DLD1 (cell line): Measurements from ENCODE around the gene PCMTD2.
"Not testable (repeated sequence)": the region's sequence is repeated elsewhere in the genome, so short reads cannot be mapped to it uniquely, and the experiment has no call there.

ENCODE experiments used
- in situ Hi-C: cut with HindIII; loops from 2 replicates; pipeline ENCODE4 v1.10.0; 2017; ENCODE audit warnings: low sequenced_read_pairs

The PCMTD2 gene

DNA sequence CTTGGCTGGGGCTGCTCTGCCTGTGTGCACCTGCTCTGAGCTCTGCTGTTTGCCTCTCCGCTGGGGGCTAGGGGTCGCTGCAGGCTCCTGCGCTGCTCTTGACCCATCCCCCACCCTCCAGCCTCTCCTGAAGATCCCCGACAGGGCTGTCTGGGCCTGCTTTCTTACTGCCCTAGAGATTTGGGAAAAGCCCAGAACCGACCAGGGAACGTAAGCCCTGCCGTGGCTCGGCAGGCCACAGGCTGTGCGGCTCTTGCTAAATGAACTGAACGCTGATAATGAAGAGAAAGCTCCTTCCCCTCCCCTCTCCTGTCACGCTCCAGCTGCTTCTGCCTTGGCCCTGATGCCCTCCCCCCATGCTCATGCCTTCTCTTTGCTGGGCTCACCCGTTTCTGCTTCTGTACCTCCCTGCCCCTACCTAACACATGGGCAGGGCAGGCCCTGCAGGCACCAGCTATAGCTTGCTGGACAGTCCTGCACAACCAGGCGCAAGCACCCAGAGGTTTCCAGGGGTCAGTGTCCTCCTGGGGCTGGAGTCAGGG lies 32.0 kb upstream of the PCMTD2 start:
- in situ Hi-C loops, result no loop called here

- in situ Hi-C loops, result no loop called here
Observed at GRCh38 chr20:64224351-64225170, 31.0 kb upstream of the PCMTD2 start.

- in situ Hi-C loops, result no loop called here
Observed at GRCh38 chr20:64225171-64225595, 30.4 kb upstream of the PCMTD2 start.

DNA sequence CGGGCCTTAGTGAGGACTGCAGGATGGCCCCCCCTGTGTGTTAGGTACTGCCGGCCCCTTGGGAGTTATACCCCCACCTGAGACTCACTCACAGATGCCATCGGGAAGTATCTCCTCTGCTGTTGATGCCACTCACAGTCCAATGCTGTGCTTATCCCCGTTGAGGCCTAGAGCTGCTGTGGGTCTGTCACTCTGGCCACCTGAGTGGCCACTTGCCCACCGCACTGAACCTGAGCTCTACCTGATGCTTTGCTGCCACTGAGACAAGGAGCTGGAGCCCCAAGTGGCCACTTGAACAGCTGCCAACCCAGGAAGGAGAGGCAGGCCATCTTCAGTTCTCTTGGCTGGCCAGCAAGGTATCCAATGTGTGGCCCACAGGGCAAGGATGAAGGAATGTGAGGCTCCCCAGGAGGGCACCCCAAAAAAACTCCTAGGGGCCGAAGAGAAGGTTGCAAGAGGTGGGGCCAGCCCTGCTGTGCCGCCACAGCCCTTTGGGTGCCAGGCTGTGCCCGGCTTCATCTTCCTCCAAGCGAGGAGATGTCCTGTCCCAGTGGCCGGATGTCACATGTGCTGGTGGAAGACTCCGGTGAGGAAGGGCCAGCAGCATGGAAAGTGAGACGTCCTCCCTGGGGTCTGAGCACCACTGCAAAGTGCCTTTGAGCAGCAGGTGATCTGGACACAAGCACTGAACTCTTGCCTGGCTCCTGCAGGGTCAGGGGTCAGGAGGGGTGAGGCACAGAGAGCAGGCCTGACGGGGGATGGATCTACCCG lies 29.5 kb upstream of the PCMTD2 start:
- in situ Hi-C loops, result no loop called here

DNA sequence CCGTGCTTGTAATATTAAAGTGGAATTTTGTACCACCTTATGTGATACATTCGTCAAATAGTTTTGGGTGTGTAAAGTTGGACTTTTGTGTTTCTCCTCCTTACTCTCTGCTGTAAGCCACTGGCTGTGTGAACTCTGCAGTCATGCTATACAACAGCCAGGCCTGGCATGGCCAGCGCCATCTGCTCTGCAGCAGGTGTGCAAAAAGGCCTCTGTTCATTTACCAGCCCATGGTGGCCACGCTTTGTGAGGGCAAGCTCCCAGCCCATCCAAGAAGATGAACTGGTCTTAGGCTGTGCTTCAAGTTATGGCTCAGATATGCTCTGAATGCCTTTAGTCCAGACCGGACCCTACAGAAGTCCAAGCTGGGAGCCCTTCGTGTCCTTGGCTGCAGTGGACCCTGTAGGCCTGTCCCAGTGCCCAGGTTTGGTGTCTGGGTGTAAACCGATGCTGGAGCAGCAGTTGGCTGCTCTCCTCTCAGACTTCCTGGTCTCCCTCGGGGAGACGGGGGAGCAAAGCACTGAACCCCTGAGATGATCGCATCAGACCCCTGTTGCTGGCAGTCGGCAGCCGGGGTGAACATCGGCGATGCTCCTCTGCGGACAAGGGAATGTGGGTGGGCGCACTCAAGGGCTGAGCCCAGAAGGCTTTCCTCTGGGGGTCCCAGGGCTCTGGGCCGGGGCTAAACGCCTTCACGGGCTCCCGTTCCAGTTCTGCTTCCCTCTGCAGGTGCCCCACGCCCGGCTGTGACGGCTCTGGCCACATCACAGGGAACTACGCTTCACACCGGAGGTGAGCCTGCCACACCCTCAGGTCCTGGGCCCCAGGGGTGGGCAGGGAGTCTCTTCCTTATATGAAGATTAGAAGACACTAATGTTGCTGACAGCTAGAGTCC lies 28.6 kb upstream of the PCMTD2 start:
- in situ Hi-C loops, result no loop called here

DNA sequence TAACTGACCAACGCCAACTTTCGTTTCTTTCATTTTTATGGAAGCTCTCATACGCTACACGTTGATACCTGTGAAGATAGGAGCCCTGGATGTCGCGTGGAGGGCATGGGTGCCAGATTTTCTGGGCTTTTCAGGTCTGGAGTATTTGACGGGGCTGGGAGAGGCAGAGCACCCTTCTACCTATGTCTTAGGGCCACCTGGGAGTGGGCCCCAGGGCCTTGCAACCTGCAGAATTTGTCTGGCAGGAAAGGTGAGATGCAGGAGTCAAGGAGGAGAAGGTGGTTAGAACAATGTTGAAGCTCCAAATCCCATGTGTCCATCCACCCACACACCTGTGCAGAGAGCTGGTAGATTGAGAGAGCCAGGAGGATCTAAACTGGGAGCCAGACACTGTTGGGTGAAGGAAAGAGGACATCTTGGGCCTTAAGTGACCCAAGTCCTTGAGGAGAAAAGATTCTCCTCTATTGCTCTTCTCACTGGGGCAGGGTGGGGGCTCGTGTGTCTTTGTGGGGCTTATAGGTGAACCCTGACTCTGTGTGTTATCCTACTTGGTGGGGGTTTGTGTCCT lies 27.4 kb upstream of the PCMTD2 start:
- in situ Hi-C loops, result no loop called here

- in situ Hi-C loops, result no loop called here
Observed at GRCh38 chr20:64228751-64229506, 26.6 kb upstream of the PCMTD2 start.

DNA sequence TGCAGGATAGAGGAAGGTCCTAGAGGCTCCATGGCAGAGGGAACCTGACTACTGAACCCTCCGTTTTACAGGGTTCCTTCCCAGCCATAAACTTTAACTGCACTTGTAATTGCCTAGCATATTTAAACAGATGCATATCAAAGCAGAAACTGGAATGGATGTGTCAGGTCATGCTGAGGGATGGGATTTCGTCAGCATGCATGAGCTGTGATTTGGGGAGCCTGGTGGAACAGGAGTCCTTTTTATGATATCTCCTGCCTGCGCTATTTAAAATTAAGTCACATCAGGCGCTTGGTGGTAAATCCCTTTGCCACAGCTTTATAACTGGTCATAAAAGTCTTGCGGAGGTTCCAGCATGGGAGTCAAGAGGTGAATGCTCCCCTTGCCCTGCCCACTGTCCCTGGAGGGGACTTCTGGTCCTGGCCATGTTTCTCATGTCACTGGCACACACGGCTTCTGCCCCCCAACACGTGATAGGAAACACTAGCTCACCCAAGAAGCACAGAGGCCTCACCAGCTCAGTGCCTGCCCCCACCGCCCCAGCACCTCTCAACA lies 26.0 kb upstream of the PCMTD2 start:
- in situ Hi-C loops, result no loop called here

DNA sequence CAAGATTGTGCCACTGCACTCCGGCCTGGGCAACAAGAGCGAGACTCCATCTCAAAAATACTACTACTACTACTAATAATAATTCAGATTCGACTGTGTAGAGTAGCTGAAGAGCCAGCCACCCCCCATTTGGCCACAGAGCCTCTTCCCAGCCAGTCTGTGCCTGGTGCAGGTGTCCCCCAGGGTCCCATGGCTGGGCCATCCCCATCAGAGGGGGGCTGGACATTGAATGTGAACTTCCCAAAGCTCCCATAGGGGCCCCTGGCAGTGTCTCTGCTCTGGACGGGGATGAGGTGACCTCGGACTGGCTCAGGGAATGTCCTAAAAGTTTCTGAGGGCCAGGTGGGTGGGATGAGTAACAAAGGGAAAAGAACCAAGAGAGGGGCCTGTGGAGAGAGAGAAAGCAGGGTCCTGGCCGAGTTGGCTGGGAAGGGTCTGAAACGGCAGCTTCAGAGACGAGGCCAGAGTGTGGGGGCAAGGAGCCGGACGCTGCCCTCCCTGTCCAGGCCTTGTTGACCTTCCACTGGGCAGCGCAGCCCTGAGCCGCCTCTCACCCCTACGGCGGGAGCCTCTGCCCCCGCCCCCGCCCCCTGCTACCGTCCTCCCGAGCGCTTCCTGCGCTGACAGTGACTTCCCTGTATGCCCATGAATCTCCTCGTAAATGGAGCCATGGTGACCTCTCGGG lies 24.9 kb upstream of the PCMTD2 start:
- in situ Hi-C loops, result no loop called here

- in situ Hi-C loops, result no loop called here
Observed at GRCh38 chr20:64231621-64232550, 23.7 kb upstream of the PCMTD2 start.

GRCh38 chr20:64232794-64233193 lies 22.8 kb upstream of the PCMTD2 start:
- in situ Hi-C loops, result no loop called here

GRCh38 chr20:64233725-64234124 lies 21.8 kb upstream of the PCMTD2 start:
- in situ Hi-C loops, result no loop called here

DNA sequence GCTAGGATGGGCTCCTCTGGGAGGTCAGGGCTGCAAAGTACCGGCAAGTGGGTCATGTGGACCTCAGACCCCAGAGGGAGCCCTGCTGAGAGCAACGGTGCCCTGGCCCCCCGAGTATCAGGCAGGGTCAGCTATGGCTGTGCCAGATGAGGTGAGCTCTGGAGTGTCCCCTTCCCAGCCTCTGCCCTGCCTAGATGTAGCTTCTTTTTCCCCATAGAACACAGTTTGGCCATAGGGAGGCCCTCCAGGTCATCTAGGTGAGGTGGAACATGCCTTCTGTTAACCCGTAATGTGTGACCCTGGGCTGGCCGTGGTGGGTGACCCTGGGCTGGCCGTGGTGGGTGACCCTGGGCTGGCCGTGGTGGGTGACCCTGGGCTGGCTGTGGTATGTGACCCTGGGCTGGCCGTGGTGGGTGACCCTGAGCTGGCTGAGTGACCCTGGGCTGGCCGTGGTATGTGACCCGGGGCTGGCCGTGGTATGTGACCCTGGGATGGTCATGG lies 21.2 kb upstream of the PCMTD2 start:
- in situ Hi-C loops, result no loop called here

- in situ Hi-C loops, result not testable (repeated sequence)
Observed at GRCh38 chr20:64234921-64235565, 20.5 kb upstream of the PCMTD2 start.

GRCh38 chr20:64236137-64237088 lies 19.1 kb upstream of the PCMTD2 start:
- in situ Hi-C loops, result no loop called here

GRCh38 chr20:64237316-64237715 lies 18.2 kb upstream of the PCMTD2 start:
- in situ Hi-C loops, result no loop called here
